Activated CD4-positive, alpha-beta memory T cell treated with anti-CD3 and anti-CD28 coated beads, Interleukin-2, amount 10 ng/mL, durations not matched to agents 7 days and 5 days (primary cell): ENCODE data around the gene IL17A. TPM values are rescaled to one million over a fixed set of nuclear protein-coding genes. Genes with fewer than 3 reads are reported as not detected.

Source experiments
- CTCF ChIA-PET: fragments of 350-600 bp; sonication (Branson Sonifier 250); formaldehyde crosslinking; loops from one replicate; lab custom pipeline; 2021; ENCODE audit warnings: antibody characterized with exemption, inconsistent platforms; lab: Charles Lee
- POLR2A ChIA-PET: fragments of 350-600 bp; sonication (Branson Sonifier 250); formaldehyde crosslinking; loops from one replicate; lab custom pipeline; 2021; ENCODE audit warnings: antibody characterized with exemption; lab: Charles Lee
- DNase-seq: peaks from one replicate; pipeline ENCODE4 v3.0.0-alpha.2; 2020
- H3K27ac Mint-ChIP-seq: one replicate; pipeline ENCODE4 v1.8.0; 2021; ENCODE audit warnings: mild to moderate bottlenecking, mixed read lengths
- H3K27me3 Mint-ChIP-seq: one replicate; pipeline ENCODE4 v1.8.0; 2021; ENCODE audit warnings: mixed read lengths
- H3K36me3 Mint-ChIP-seq: one replicate; pipeline ENCODE4 v1.8.0; 2021; ENCODE audit warnings: low read depth, mixed read lengths
- H3K4me1 Mint-ChIP-seq: one replicate; pipeline ENCODE4 v1.8.0; 2021; ENCODE audit warnings: mixed read lengths
- H3K4me3 Mint-ChIP-seq: one replicate; pipeline ENCODE4 v1.8.0; 2021; ENCODE audit warnings: mild to moderate bottlenecking, mixed read lengths
- H3K9me3 Mint-ChIP-seq: one replicate; pipeline ENCODE4 v1.8.0; 2021; ENCODE audit warnings: mixed read lengths
- total RNA-seq, 2 experiments: library from RNA; stranded (reverse); gene quantifications; one replicate each; pipeline ENCODE4 v1.2.3, GENCODE V29; 2021

Gene IL17A
- total RNA-seq, 2 experiments from 2014 or later: 5.5 to 6.2 TPM

DNA sequence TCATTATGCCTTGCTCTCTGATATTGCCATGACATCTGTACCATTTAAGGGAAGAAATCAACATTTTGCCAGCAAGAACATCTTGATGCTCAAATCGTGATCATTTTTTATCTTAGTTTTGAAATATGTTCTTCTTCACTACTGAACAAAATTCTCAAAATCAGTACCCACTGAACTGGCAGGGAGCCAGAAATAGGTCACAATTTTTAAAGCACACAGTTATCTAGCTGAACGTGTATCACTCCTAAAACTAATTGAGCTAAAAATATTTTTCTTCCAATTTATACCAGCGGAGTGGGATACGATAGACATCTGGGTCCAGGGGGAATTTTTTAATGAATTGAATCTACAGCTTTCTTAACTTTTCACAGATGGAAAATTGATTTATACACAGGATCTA lies 46.8 kb downstream of the IL17A start:
- H3K4me1 Mint-ChIP-seq: peaks cover 22% of the 10 kb centered on the region
- CTCF ChIA-PET: interaction anchor here (0.9 to 2.9 kb wide), 5 partner anchors 16 to 175 kb away, joined by 3 to 18 read pairs (median 3); no protein-coding TSS in a partner anchor
- H3K36me3 Mint-ChIP-seq: no peaks in the 10 kb centered on the region
- peaks cover 67% of the 10 kb centered on the region for H3K27me3 Mint-ChIP-seq
- no peaks in the 10 kb centered on the region for H3K9me3 Mint-ChIP-seq
- no peak overlapping the region for H3K4me3 Mint-ChIP-seq
- DNase-seq: no peak
- POLR2A ChIA-PET: no interaction called here
- no peak overlapping the region for H3K27ac Mint-ChIP-seq

DNA sequence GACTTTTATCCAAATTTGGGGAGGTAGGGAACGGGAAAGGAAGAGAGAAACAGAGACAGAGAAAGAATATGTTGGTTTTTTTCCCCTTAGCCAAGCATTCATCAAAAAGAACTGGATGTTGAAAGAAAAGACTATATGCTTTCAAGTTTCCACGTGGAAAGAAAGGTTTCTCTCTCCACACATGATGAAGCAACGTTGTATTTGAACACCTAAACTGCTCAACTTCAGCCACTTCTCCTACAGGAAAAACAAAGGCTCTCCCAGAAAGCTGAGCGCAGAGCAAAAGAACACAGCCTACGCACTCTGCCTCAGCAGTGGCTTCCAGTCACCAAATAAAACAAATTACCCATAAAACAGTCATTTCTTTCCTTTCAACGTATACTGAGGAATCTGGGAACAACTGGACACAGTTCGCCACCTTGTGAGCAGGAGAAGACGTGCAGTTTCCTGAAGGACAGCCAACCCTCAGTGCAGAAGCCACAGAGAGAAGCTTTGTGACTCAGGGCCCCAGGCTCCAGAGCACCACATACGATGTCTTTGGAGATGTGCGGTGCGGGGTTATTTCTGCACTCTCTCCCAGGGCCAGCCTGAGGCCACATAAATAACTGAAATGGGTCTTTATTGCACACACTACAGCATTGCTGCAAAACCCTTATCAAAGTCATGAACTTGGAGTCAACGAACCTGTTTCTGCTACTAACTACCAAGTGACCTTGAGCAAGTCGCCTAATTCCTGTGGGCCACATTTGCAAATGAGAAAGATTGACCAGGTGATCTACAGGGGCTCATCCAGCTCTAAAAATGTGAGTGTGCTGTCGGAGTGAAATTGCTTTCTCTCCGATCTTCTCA lies 48.0 kb downstream of the IL17A start:
- H3K27ac Mint-ChIP-seq: no peak overlapping the region
- CTCF ChIA-PET: interaction anchor here (0.6 to 2.9 kb wide), 8 partner anchors 28 to 170 kb away, joined by 3 to 18 read pairs (median 4); no protein-coding TSS in a partner anchor

More for the DNA sequence above, 48.0 kb downstream of the IL17A start:
- H3K4me1 Mint-ChIP-seq: peaks cover 16% of the 10 kb centered on the region
- no peaks in the 10 kb centered on the region for H3K9me3 Mint-ChIP-seq
- peak; percentile 42 for DNase-seq
- peaks cover 66% of the 10 kb centered on the region for H3K27me3 Mint-ChIP-seq
- no peaks in the 10 kb centered on the region for H3K36me3 Mint-ChIP-seq
- no peak overlapping the region for H3K4me3 Mint-ChIP-seq
- POLR2A ChIA-PET: interaction anchor here (0.8 to 1.1 kb wide), 2 partner anchors 17 to 21 kb away, joined by 4 read pairs; no protein-coding TSS in a partner anchor

Other genes starting within 250 kb of the IL17A start
- gene PKHD1, start 98.8 kb upstream of the IL17A start, total RNA-seq: not detected
- gene IL17F, start 58.1 kb downstream of the IL17A start, total RNA-seq: 10 to 100 TPM; 12.6 to 13.3 TPM
- 100 to 1,000 TPM; 149 TPM for gene MCM3, start 98.4 kb downstream of the IL17A start, total RNA-seq
- gene PAQR8, start 175.8 kb downstream of the IL17A start, total RNA-seq: 10 to 100 TPM; 12.8 to 14.1 TPM
- 1 to 10 TPM; 1.6 to 3.4 TPM for gene EFHC1, start 234.0 kb downstream of the IL17A start, total RNA-seq